ENCODE data around the gene XKR3.

DNA sequence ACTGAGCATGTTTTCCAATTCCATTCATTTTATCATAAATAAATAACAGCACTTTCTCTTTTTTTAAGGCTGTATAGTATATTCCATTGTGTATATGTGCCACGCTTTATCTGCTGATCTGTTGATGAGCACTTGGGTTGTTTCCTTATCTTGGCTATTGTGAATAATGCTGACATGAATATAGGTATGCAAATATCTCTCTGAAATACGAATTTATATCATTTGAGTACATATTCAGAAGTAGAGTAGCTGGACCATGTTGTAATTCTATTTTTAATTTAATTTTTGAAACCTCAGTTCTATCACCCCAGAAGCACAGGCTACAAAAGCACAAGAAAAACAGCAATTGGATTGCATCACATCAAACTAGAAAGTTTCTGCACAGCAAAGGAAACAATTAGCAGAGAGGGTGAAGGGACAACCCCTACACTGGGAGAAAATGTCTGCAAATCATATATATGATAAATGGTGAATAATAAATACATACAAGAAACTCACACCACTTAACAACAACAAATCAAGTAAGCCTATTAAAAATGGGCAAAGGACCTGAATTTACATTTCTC lies 43.4 kb downstream of the XKR3 start:
- TF ChIP-seq, protein P1, sequence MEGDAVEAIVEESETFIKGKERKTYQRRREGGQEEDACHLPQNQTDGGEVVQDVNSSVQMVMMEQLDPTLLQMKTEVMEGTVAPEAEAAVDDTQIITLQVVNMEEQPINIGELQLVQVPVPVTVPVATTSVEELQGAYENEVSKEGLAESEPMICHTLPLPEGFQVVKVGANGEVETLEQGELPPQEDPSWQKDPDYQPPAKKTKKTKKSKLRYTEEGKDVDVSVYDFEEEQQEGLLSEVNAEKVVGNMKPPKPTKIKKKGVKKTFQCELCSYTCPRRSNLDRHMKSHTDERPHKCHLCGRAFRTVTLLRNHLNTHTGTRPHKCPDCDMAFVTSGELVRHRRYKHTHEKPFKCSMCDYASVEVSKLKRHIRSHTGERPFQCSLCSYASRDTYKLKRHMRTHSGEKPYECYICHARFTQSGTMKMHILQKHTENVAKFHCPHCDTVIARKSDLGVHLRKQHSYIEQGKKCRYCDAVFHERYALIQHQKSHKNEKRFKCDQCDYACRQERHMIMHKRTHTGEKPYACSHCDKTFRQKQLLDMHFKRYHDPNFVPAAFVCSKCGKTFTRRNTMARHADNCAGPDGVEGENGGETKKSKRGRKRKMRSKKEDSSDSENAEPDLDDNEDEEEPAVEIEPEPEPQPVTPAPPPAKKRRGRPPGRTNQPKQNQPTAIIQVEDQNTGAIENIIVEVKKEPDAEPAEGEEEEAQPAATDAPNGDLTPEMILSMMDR (conservative IDR thresholded peaks at IDR 0.05; ENCODE audit: low read depth, low read length): no peak
- no peak for TF ChIP-seq EZH2 (IDR thresholded peaks at IDR 0.05; ENCODE audit: low read length, unreplicated experiment)
- no peak for TF ChIP-seq EZH2phosphoT487 (IDR thresholded peaks at IDR 0.05; ENCODE audit: borderline replicate concordance, low read length)
